Right hindlimb (tissue), 1 donor: ENCODE measurements around the gene DDX18.

Experiments
- DNase-seq: peaks from one replicate; pipeline ENCODE4 v3.0.0-alpha.2; 2018

DDX18 gene

GRCh38 chr2:117835990-117836760 lies 21.7 kb downstream of the DDX18 start:
- DNase-seq: peak; percentile 92

DNA sequence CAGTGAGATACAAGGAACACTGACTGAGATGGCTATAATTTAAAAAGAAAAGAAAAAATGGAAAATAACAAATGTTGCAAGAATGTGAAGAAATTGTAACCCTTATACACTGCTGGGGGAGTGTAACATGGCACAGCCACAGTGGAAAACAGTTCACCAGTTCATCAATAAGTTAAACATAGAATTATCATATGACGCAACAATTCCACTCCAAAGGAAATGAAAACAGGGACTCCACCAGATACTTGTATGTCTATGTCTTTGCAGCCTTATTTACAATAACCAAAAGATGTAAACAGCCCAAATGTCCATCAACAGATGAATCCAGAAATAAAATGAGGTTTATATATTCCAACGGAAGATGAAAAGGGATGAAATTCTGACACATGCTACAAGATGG lies 30.8 kb downstream of the DDX18 start:
- DNase-seq: no peak

DNA sequence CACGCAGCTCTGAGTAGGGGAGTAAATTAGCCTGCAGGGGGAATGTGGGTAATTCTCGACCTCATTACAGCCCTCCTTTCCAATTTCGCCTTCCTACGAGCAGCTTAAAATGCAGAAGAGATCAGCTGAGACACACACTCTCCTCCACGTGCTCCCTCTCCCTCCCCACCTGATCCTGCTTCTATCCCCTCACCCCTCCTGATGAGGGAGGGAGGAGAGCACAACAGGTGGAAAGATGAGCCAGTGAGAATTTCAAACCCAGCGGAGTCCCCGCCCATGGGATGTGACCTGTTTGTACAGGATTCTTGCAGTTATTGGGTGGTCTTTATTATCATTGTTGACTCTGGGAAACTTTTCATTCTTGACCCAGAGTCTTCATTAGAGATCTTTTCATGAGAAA lies 35.5 kb downstream of the DDX18 start:
- DNase-seq: no peak

- no peak for DNase-seq
Measured at GRCh38 chr2:117850461-117850860, 36.0 kb downstream of the DDX18 start.

- no peak for DNase-seq
Measured at GRCh38 chr2:117851969-117852368, 37.5 kb downstream of the DDX18 start.

DNA sequence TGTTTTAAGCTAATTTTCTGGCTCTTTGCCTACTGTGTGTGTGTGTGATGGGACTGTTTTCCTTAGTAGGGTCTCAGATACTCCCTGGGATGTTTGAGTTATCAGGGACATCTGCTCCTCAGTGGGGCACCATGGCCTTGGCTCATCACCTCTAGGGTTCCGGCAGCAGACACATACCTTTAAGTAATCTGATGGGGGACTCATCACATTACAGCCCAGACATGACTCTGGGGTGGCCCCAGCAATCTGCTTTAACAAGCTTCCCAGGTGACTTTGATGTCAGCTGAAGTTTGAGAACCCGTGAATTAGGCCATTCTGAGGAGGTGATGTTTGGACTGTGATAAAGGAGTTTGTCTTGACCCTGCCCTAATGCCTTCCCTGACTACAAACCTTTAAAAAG lies 38.8 kb downstream of the DDX18 start:
- no peak for DNase-seq

- DNase-seq: no peak
Measured at GRCh38 chr2:117853873-117854272, 39.4 kb downstream of the DDX18 start.

GRCh38 chr2:117854610-117855009 lies 40.1 kb downstream of the DDX18 start:
- DNase-seq: no peak

DNA sequence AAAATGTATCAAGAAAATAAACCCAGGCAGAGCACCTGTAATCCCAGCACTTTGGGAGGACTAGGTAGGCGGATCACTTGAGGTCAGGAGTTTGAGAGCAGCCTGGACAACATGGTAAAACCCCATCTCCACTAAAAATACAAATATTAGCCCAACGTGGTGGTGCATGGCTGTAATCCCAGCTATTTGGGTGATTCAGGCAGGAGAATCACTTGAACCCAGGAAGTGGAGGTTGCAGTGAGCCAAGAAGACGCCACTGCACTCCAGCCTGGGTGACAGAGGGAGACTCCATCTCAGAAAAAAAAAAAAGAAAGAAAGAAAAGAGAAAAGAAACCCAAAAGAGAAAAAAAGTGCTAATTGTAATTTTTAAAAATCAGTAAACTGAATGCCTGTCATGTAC lies 41.4 kb downstream of the DDX18 start:
- DNase-seq: no peak

GRCh38 chr2:117856415-117857210 lies 42.1 kb downstream of the DDX18 start:
- DNase-seq: no peak

- no peak for DNase-seq
Measured at GRCh38 chr2:117858336-117858735, 43.8 kb downstream of the DDX18 start.

GRCh38 chr2:117858892-117859531 lies 44.5 kb downstream of the DDX18 start:
- DNase-seq: no peak

- DNase-seq: no peak
Measured at GRCh38 chr2:117859532-117859911, 45.0 kb downstream of the DDX18 start.

DNA sequence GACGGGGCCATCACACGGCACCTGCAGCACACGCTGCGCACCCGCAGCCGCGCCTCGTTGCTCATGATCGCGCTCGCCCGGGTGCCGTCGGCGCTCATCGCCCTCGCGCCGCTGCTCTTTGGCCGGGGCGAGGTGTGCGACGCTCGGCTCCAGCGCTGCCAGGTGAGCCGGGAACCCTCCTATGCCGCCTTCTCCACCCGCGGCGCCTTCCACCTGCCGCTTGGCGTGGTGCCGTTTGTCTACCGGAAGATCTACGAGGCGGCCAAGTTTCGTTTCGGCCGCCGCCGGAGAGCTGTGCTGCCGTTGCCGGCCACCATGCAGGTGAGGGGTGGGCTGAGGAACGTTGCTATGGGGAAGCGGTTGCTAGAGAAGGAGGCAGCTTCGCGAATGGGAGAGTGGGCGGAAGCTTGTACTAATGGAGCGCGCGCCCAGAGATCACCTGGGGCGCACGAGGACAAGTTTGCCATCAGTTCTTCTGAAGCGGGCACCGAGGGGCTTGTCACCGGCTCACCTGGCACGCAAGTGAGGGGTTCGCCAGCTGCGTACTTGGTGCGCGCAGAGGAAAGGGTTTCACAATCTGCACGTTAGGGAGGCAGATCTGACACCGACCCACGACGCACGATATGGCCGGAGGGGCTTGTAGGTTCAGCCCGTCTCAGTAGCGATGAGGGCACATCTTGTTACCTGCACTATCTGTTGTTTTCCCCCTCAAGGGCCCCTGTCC lies 45.6 kb downstream of the DDX18 start:
- no peak for DNase-seq

- no peak for DNase-seq
Measured at GRCh38 chr2:117862459-117862858, 48.0 kb downstream of the DDX18 start.

DNA sequence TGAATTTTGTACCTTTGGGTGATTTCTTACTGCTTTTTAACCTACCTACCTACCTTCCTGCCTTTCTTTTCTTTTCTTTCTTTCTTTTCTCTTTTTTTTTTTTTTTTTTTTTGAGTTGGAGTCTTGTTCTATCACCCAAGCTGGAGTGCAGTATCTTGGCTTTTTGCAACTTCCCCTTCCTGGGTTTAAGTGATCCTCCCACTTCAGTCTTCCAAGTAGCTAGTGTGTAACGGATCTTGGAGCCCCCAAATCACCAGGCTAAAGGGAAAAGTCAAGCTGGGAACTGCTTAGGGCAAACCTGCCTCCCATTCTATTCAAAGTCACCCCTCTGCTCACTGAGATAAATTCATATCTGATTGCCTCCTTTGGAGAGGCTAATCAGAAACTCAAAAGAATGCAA lies 61.3 kb downstream of the DDX18 start:
- no peak for DNase-seq

DNA sequence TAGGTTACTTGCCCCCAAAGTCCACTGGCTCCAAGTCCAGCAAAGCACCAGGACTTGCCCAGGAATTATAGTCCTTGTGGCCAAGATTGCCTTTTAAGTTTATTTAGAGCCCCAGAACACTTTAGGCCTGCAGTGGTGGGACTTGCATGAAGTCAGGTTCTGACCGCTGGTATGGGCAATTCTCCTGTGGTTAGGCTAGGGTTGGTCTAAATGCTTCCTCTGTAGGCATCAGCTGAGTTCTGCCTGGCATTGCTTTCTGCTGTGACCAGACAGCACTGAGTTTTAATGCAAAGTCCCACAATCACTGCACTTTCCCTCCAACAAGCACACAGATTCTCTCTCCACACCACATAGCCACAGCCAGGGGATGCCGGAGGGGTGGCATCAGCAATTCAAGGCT lies 64.5 kb downstream of the DDX18 start:
- no peak for DNase-seq
